Testis (tissue), 3 donors: ENCODE data around the gene ENDOU. TPM values are rescaled to one million over a fixed set of nuclear protein-coding genes. Genes with fewer than 3 reads are reported as not detected.

Experiments used
- DNase-seq: peaks from one replicate; pipeline ENCODE4 v3.0.0-alpha.2; 2019
- H3K27ac ChIP-seq, 2 donors: fragments of 200-600 bp; sonication (generic); one replicate each; pipeline ENCODE4 v1.5.1; 2019
- H3K27me3 ChIP-seq: fragments of 200-600 bp; sonication (generic); one replicate; pipeline ENCODE4 v1.5.1; 2019
- H3K36me3 ChIP-seq: fragments of 200-600 bp; sonication (generic); one replicate; pipeline ENCODE4 v1.5.1; 2017; ENCODE audit warnings: low read depth; ENCODE audit errors: missing control alignments
- H3K4me1 ChIP-seq: fragments of 200-600 bp; sonication (generic); one replicate; pipeline ENCODE4 v1.5.1; 2019
- H3K4me3 ChIP-seq, 2 donors: fragments of 200-600 bp; sonication (generic); one replicate each; pipeline ENCODE4 v1.5.1; 2017 to 2019
- H3K9me3 ChIP-seq: fragments of 200-600 bp; sonication (generic); one replicate; pipeline ENCODE4 v1.5.1; 2017
- CTCF ChIP-seq, 3 experiments: fragments of 450-650 bp in 2 of 3; fragments of 200-600 bp in 1 of 3; sonication (generic) in 1 of 3; IDR thresholded peaks; one replicate each; pipeline ENCODE4 v1.5.1; 2016 to 2019; ENCODE audit warnings: antibody characterized with exemption in 3 of 3, mild to moderate bottlenecking in 2 of 3, moderate library complexity in 1 of 3
- POLR2A ChIP-seq: fragments of 450-650 bp; IDR thresholded peaks from one replicate; pipeline ENCODE4 v1.6.1; 2017; ENCODE audit warnings: antibody characterized with exemption, mild to moderate bottlenecking, moderate library complexity
- WGBS, 2 donors: methylation state at CpG; one replicate each; pipeline ENCODE4 v1.1.5; 2018; 5-methylcytosine and 5-hydroxymethylcytosine counted together
- intact Hi-C: fragments of 100-400 bp; cut with DNase I; formaldehyde crosslinking; loops from one replicate; pipeline ENCODE4 v1.15.1; 2023; ENCODE audit warnings: low total_unique reads
- polyA plus RNA-seq: library from polyadenylated mRNA; stranded (reverse); fragments of 350-450 nt; fragmentation: Illumina TruSeq; extraction: RNeasy Lipid Tissue Mini Kit (QIAGEN cat#74804); gene quantifications from one replicate; pipeline ENCODE4 v1.2.3, GENCODE V29; 2014; ENCODE audit warnings: low read depth, low replicate concordance; ENCODE audit not compliant: insufficient read depth
- total RNA-seq, 2 donors: library from RNA; depleted of rRNA; stranded (reverse); fragments of >200 nt; gene quantifications; one replicate each; pipeline ENCODE4 v1.2.3, GENCODE V29; 2016

ENDOU gene
- total and polyA plus RNA-seq, 3 donors from 2014 or later = 0.16 to 0.43 (median 0.21) TPM

- intact Hi-C loops = no loop called here
- WGBS, 2 donors = 88 to 93% methylated on average over 9 to 14 of the region's 14 CpGs
Measured at GRCh38 chr12:47747596-47748506, 22.6 kb upstream of the ENDOU start.

GRCh38 chr12:47747126-47747525, 21.8 kb upstream of the ENDOU start:
- TF ChIP-seq CTCF (IDR thresholded peaks at IDR 0.05) = no peak
- no peak for TF ChIP-seq POLR2A
- no peak for DNase-seq
- Histone ChIP-seq H3K9me3 (no peaks in the 10 kb centered on the region), H3K27me3 (no peaks in the 10 kb centered on the region), H3K27ac (no peak overlapping the region), H3K4me3 (no peak overlapping the region), H3K36me3 (no peaks in the 10 kb centered on the region), H3K4me1 (peaks cover 4% of the 10 kb centered on the region)
- 87 to 88% methylated on average over 4 of the region's 4 CpGs for WGBS, 2 donors
- intact Hi-C loops = no loop called here

More at GRCh38 chr12:47747596-47748506, 22.6 kb upstream of the ENDOU start:
- no peaks in the 10 kb centered on the region for H3K27me3 ChIP-seq
- peaks cover 7% of the 10 kb centered on the region for H3K4me1 ChIP-seq
- H3K4me3 ChIP-seq = no peak overlapping the region
- H3K27ac ChIP-seq = no peak overlapping the region
- no peak for DNase-seq
- no peak for TF ChIP-seq CTCF (IDR thresholded peaks at IDR 0.05)
- no peak for TF ChIP-seq POLR2A
- H3K9me3 ChIP-seq = no peaks in the 10 kb centered on the region
- no peaks in the 10 kb centered on the region for H3K36me3 ChIP-seq

- H3K9me3 ChIP-seq = no peaks in the 10 kb centered on the region
- DNase-seq = no peak
- intact Hi-C loops = no loop called here
- H3K4me3 ChIP-seq = no peak overlapping the region
- H3K36me3 ChIP-seq = no peaks in the 10 kb centered on the region
- H3K27me3 ChIP-seq = no peaks in the 10 kb centered on the region
- H3K4me1 ChIP-seq = peaks cover 8% of the 10 kb centered on the region
- 79 to 93% methylated on average over 4 to 7 of the region's 7 CpGs for WGBS, 2 donors
- H3K27ac ChIP-seq = no peak overlapping the region
- TF ChIP-seq POLR2A = no peak
- no peak for TF ChIP-seq CTCF (IDR thresholded peaks at IDR 0.05)
Measured at GRCh38 chr12:47746523-47746922, 21.2 kb upstream of the ENDOU start.

GRCh38 chr12:47746073-47746472, 20.8 kb upstream of the ENDOU start:
- H3K27ac ChIP-seq = no peak overlapping the region
- WGBS, 2 donors = 83 to 85% methylated on average over 5 of the region's 5 CpGs
- intact Hi-C loops = no loop called here

More at GRCh38 chr12:47746073-47746472, 20.8 kb upstream of the ENDOU start:
- Histone ChIP-seq H3K27me3 (no peaks in the 10 kb centered on the region), H3K4me1 (peaks cover 12% of the 10 kb centered on the region), H3K36me3 (no peaks in the 10 kb centered on the region), H3K4me3 (no peak overlapping the region), H3K9me3 (no peaks in the 10 kb centered on the region)
- no peak for TF ChIP-seq CTCF (IDR thresholded peaks at IDR 0.05)
- TF ChIP-seq POLR2A = no peak
- no peak for DNase-seq
